Measurements from ENCODE around the gene ERC2. TPM values are rescaled to one million over a fixed set of nuclear protein-coding genes. Genes with fewer than 3 reads are reported as not detected.

Gene ERC2
- total and polyA plus RNA-seq, 11 donors = 0.16 to 3.8 (median 1.6) TPM

DNA sequence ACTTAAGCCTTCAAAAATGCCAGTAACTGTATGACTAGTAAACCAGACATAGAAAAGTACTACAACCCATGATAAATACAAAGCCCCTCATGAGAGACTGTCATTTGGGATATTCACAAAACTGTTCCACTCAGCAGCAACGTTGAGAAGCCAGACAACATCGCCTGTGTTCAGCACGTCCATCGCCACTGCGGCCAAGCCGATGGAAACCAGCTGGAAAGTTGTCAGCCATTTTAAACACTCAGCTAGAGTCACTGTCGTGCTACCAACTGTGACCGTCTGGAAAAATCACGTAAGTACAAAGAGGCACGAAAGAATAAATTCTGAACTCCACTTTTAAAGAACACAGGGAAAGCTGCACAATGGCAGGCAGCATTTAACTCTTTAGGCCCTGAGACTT is 640.5 kb downstream of the ERC2 start:
- no peak for DNase-seq
- no peaks in the 10 kb centered on the region for H3K27me3 ChIP-seq
- WGBS, 4 donors = 67 to 72% (median 70%) methylated on average over 10 of the region's 10 CpGs
- no peak overlapping the region for H3K4me3 ChIP-seq
- ATAC-seq = no peak
- intact Hi-C loops (cut with DNase I) = no loop called here
- H3K4me1 ChIP-seq = peaks cover 0 to 3% (median 0%) of the 10 kb centered on the region in 12 donors
- peaks cover 0 to 10% (median 0%) of the 10 kb centered on the region in 12 donors for H3K9me3 ChIP-seq
- H3K27ac ChIP-seq = no peak overlapping the region
- TF ChIP-seq, protein P1, sequence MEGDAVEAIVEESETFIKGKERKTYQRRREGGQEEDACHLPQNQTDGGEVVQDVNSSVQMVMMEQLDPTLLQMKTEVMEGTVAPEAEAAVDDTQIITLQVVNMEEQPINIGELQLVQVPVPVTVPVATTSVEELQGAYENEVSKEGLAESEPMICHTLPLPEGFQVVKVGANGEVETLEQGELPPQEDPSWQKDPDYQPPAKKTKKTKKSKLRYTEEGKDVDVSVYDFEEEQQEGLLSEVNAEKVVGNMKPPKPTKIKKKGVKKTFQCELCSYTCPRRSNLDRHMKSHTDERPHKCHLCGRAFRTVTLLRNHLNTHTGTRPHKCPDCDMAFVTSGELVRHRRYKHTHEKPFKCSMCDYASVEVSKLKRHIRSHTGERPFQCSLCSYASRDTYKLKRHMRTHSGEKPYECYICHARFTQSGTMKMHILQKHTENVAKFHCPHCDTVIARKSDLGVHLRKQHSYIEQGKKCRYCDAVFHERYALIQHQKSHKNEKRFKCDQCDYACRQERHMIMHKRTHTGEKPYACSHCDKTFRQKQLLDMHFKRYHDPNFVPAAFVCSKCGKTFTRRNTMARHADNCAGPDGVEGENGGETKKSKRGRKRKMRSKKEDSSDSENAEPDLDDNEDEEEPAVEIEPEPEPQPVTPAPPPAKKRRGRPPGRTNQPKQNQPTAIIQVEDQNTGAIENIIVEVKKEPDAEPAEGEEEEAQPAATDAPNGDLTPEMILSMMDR (IDR thresholded peaks at IDR 0.05) = no peak
- TF ChIP-seq POLR2A (IDR thresholded peaks at IDR 0.05) = no peak
- H3K36me3 ChIP-seq = no peaks in the 10 kb centered on the region

DNA sequence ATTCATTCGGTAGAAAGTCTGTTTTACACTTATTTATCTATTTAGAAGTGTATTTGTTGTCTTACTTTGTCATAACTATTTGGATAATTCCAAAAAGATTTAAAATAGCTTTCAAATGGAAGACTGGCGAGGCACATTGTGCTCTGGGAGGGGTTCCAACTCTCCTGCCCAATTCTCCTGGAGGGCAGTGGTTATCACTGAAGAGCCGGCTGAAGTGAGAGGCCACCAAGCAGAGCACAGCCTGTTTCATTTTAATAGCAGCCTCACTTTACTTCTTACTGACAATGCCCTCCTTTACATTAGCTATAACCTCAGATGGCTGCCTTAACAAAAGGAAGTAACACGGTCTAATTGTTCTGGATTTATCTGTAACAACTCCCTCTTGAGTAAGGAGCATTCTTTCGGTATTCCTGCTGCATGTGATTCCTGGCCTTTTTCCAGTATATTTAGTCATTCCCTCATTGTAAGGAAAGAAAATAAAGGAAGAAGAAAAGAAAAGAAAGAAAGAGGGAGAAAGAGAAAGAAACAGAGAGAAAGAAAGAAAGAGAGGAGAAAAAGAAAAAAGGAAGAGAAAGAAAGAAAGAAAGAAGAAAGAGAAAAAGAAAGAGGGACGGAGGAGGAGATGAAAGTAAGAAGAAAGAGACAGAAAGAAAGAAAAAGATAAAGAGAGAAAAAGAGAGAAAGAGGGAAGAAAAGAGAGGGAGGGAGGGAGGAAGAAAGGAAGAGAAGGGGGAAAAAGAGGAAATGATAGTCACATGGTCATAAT is 641.4 kb downstream of the ERC2 start:
- H3K27me3 ChIP-seq = no peaks in the 10 kb centered on the region
- H3K9me3 ChIP-seq = peaks cover 0 to 10% (median 0%) of the 10 kb centered on the region in 12 donors
- no peak overlapping the region for H3K27ac ChIP-seq
- intact Hi-C loops (cut with DNase I) = no loop called here
- 38 to 50% (median 46%) methylated on average over 6 of the region's 6 CpGs for WGBS, 4 donors
- H3K4me3 ChIP-seq = no peak overlapping the region
- H3K4me1 ChIP-seq = peaks cover 0 to 3% (median 0%) of the 10 kb centered on the region in 12 donors
- peak in 1 of 4 donors; percentile 69 for ATAC-seq
- H3K36me3 ChIP-seq = no peaks in the 10 kb centered on the region
- DNase-seq = no peak
- TF ChIP-seq, protein P1 (IDR thresholded peaks at IDR 0.05) = no peak
- TF ChIP-seq POLR2A (IDR thresholded peaks at IDR 0.05) = no peak

DNA sequence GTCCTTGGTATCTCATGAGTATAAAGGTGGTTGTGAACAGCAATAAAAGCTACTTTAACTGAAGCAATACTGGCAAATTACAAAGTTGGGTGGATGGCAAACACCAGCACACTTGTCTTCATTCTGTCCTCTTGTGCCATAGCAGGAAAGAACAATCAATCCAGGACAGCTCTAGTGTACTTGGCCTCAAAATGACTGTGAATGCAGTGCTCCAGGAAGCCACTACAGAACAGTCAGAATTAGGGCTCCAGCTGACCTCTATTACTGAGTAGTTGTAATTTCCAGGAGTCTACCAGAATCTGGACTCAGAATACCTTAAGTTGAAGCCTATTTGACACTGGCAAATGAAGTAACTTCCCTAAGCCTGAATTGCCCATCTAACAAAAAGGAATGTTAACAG is 642.2 kb downstream of the ERC2 start:
- Histone ChIP-seq H3K4me1 (peaks cover 0 to 3% (median 0%) of the 10 kb centered on the region in 12 donors), H3K27me3 (peaks cover 0 to 6% (median 0%) of the 10 kb centered on the region in 9 donors), H3K9me3 (peaks cover 0 to 10% (median 0%) of the 10 kb centered on the region in 12 donors), H3K27ac (no peak overlapping the region), H3K36me3 (no peaks in the 10 kb centered on the region), H3K4me3 (no peak overlapping the region)
- no peak for TF ChIP-seq POLR2A (IDR thresholded peaks at IDR 0.05)
- TF ChIP-seq, protein P1 (IDR thresholded peaks at IDR 0.05) = no peak
- intact Hi-C loops (cut with DNase I) = no loop called here
- DNase-seq = no peak
- no peak for ATAC-seq

DNA sequence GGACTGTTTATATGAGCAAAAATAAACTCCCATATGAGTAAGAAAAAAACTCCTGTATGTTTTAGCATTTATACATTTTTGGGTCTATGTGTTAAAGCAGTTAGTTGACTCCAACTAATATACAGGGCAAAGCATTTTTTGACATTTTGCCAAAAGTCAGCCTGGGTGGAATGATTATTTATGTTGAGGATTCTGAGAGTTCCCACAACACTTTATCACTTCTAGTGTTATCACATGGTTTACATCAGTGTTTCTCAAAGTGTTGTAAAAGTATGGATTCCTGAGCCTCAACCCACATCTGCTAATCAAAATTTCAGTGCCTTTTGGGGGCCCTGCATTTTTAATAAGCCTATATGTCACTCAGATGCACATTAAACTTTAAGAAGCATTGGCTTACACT is 643.9 kb downstream of the ERC2 start:
- TF ChIP-seq POLR2A (IDR thresholded peaks at IDR 0.05) = no peak
- TF ChIP-seq, protein P1 (IDR thresholded peaks at IDR 0.05) = no peak
- ATAC-seq = no peak
- H3K9me3 ChIP-seq = peaks cover 0 to 1% (median 0%) of the 10 kb centered on the region in 12 donors
- intact Hi-C loops (cut with DNase I) = loop anchor here in 1 of 10 donors (5.0 kb wide), 1 partner anchor 47 kb away; no protein-coding TSS in a partner anchor
- peaks cover 0 to 18% (median 0%) of the 10 kb centered on the region in 9 donors for H3K27me3 ChIP-seq
- peaks cover 0 to 3% (median 0%) of the 10 kb centered on the region in 12 donors for H3K4me1 ChIP-seq
- H3K4me3 ChIP-seq = no peak overlapping the region
- H3K36me3 ChIP-seq = no peaks in the 10 kb centered on the region
- H3K27ac ChIP-seq = no peak overlapping the region
- DNase-seq = no peak

All from heart left ventricle (tissue), 16 donors.